ENCODE measurements around the gene SV2C. TPM values are rescaled to one million over a fixed set of nuclear protein-coding genes. Genes with fewer than 3 reads are reported as not detected.

Gene SV2C
- total RNA-seq, 1 experiment from 2014 or later = not detected

DNA sequence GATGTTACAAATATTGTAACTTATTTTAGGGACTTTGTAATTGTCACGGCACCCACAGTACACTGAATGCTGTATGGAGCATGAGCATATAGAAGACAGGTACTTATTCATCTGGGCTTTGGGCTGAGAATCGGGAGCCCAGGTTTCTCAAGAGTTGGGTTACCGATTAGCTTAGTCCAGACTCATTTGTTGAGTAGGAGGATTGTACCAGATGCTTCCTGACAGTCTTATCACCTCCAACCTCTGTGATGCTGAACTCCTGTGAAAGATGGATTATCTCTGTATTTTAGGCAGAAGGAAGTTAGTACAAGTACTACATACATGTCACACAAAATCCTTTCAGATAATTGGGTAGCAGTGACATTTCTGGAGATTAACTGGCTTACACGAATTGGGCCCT is 79.2 kb downstream of the SV2C start (continued):
- TF ChIP-seq, protein P1, sequence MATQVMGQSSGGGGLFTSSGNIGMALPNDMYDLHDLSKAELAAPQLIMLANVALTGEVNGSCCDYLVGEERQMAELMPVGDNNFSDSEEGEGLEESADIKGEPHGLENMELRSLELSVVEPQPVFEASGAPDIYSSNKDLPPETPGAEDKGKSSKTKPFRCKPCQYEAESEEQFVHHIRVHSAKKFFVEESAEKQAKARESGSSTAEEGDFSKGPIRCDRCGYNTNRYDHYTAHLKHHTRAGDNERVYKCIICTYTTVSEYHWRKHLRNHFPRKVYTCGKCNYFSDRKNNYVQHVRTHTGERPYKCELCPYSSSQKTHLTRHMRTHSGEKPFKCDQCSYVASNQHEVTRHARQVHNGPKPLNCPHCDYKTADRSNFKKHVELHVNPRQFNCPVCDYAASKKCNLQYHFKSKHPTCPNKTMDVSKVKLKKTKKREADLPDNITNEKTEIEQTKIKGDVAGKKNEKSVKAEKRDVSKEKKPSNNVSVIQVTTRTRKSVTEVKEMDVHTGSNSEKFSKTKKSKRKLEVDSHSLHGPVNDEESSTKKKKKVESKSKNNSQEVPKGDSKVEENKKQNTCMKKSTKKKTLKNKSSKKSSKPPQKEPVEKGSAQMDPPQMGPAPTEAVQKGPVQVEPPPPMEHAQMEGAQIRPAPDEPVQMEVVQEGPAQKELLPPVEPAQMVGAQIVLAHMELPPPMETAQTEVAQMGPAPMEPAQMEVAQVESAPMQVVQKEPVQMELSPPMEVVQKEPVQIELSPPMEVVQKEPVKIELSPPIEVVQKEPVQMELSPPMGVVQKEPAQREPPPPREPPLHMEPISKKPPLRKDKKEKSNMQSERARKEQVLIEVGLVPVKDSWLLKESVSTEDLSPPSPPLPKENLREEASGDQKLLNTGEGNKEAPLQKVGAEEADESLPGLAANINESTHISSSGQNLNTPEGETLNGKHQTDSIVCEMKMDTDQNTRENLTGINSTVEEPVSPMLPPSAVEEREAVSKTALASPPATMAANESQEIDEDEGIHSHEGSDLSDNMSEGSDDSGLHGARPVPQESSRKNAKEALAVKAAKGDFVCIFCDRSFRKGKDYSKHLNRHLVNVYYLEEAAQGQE (IDR thresholded peaks at IDR 0.05; ENCODE audit: low read depth) = no peak
- no peak for TF ChIP-seq JUND (IDR thresholded peaks at IDR 0.05)
- TF ChIP-seq ZFX (IDR thresholded peaks at IDR 0.05) = no peak
- no peak for TF ChIP-seq TCF7L2 (IDR thresholded peaks at IDR 0.05; ENCODE audit: borderline replicate concordance, extremely low read depth, insufficient read depth, insufficient read length)
- TF ChIP-seq MAX (IDR thresholded peaks at IDR 0.05) = no peak
- TF ChIP-seq, protein P2, sequence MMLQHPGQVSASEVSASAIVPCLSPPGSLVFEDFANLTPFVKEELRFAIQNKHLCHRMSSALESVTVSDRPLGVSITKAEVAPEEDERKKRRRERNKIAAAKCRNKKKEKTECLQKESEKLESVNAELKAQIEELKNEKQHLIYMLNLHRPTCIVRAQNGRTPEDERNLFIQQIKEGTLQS (IDR thresholded peaks at IDR 0.05) = no peak
- TF ChIP-seq CBX3 (IDR thresholded peaks at IDR 0.05; ENCODE audit: low read depth) = no peak
- no peak for TF ChIP-seq POLR2AphosphoS5 (IDR thresholded peaks at IDR 0.05; ENCODE audit: low read depth, low read length)
- no peak for TF ChIP-seq EZH2phosphoT487 (IDR thresholded peaks at IDR 0.05; ENCODE audit: borderline replicate concordance)
- TF ChIP-seq CEBPB (IDR thresholded peaks at IDR 0.05; ENCODE audit: low read depth) = no peak
- no peak for TF ChIP-seq YY1 (IDR thresholded peaks at IDR 0.05; ENCODE audit: extremely low read depth, insufficient replicate concordance, low read depth, low read length)
- TF ChIP-seq EZH2 (IDR thresholded peaks at IDR 0.05) = no peak

GRCh38 chr5:76163111-76163628 is 80.0 kb downstream of the SV2C start:
- no peaks in the 10 kb centered on the region for H3K4me1 ChIP-seq (ENCODE audit: control insufficient read depth in 1 of 2, insufficient read depth in 2 of 2, low read length in 2 of 2)
- no peak overlapping the region for H3K4me2 ChIP-seq (ENCODE audit: low read length)
- H4K20me1 ChIP-seq (ENCODE audit: insufficient read depth) = no peaks in the 10 kb centered on the region
- H2AFZ ChIP-seq (ENCODE audit: low read depth, low read length, poor library complexity, severe bottlenecking) = no peak overlapping the region
- H3K27ac ChIP-seq (ENCODE audit: low read depth, low read length) = no peak overlapping the region
- no peaks in the 10 kb centered on the region for H3K9me3 ChIP-seq (ENCODE audit: control insufficient read depth in 1 of 2, insufficient read depth in 1 of 2, low read depth in 1 of 2, low read length in 2 of 2)
- POLR2A ChIA-PET = no interaction called here
- no peaks in the 10 kb centered on the region for H3K79me2 ChIP-seq (ENCODE audit: insufficient read depth, low read length)
- no peaks in the 10 kb centered on the region for H3K9me2 ChIP-seq (ENCODE audit: insufficient read depth)
- BruUV-seq (replicated peaks) = no TSS peak
- intact Hi-C loops (cut with micrococcal nuclease) = no loop called here
- RAD21 ChIA-PET (ENCODE audit: low non-redundant PET in 1 of 2, low total read pairs in 2 of 2, uncharacterized antibody in 2 of 2, unreplicated experiment in 2 of 2) = no interaction called here
- H3K27me3 ChIP-seq (ENCODE audit: insufficient read depth, low read length) = peaks cover 35% of the 10 kb centered on the region; the same call in 1 of the 2 replicates
- CTCF ChIA-PET = no interaction called here
- H3K36me3 ChIP-seq (ENCODE audit: control insufficient read depth in 1 of 2, insufficient read depth in 2 of 2, low read length in 2 of 2) = no peaks in the 10 kb centered on the region
- no peak overlapping the region for H3K9ac ChIP-seq (ENCODE audit: low read length)
- ATAC-seq = no peak
- no peak for DNase-seq (ENCODE audit: low read depth, low spot score)
- H3K4me3 ChIP-seq (replicated peaks in 1 of 2; ENCODE audit: low read depth in 1 of 2, low read length in 2 of 2) = no peak overlapping the region
- TF ChIP-seq TCF7L2 (IDR thresholded peaks at IDR 0.05; ENCODE audit: borderline replicate concordance, extremely low read depth, insufficient read depth, insufficient read length) = no peak
- no peak for TF ChIP-seq JUND (IDR thresholded peaks at IDR 0.05)
- TF ChIP-seq ZFX (IDR thresholded peaks at IDR 0.05) = no peak
- no peak for TF ChIP-seq SRF (IDR thresholded peaks at IDR 0.05; ENCODE audit: low read depth)
- no peak for TF ChIP-seq MAX (IDR thresholded peaks at IDR 0.05)
- no peak for TF ChIP-seq SIN3A (IDR thresholded peaks at IDR 0.05; ENCODE audit: low read depth)
- TF ChIP-seq ZNF274 (IDR thresholded peaks at IDR 0.05; ENCODE audit: low read depth, low read length) = no peak
- no peak for TF ChIP-seq CBX3 (IDR thresholded peaks at IDR 0.05; ENCODE audit: low read depth)
- no peak for TF ChIP-seq FOSL1 (IDR thresholded peaks at IDR 0.05; ENCODE audit: low read depth)
- TF ChIP-seq, protein P2 (IDR thresholded peaks at IDR 0.05) = no peak
- TF ChIP-seq SP1 (IDR thresholded peaks at IDR 0.05; ENCODE audit: low read depth) = no peak
- TF ChIP-seq POLR2AphosphoS5 (IDR thresholded peaks at IDR 0.05; ENCODE audit: low read depth, low read length) = no peak
- TF ChIP-seq EZH2phosphoT487 (IDR thresholded peaks at IDR 0.05; ENCODE audit: borderline replicate concordance) = no peak
- TF ChIP-seq, protein P1 (IDR thresholded peaks at IDR 0.05; ENCODE audit: low read depth) = no peak

Data from HCT116 (cell line).